DND-41 (cell line): ENCODE measurements around the gene EPHA3.

Experiments used
- ATAC-seq: fragments of 200-7000 bp; cut with Tn5 transposase; 3 replicates; pipeline ENCODE4 v1.9.1; 2021; ENCODE audit warnings: low read depth; ENCODE audit not compliant: insufficient read depth
- DNase-seq: peaks from one replicate; pipeline ENCODE4 v3.0.0-alpha.2; 2020
- H2AFZ ChIP-seq: 2 replicates; pipeline ENCODE4 v1.6.0; 2012; ENCODE audit warnings: low read depth, low read length
- H3K27ac ChIP-seq: 2 replicates; pipeline ENCODE4 v1.5.1; 2012; ENCODE audit warnings: low read length, inconsistent platforms
- H3K27me3 ChIP-seq: fragments of 200-600 bp; sonication (generic); 2 replicates; pipeline ENCODE4 v1.6.0; 2012; ENCODE audit warnings: low read length, mild to moderate bottlenecking, inconsistent platforms; ENCODE audit not compliant: insufficient read depth, poor library complexity
- H3K36me3 ChIP-seq: 2 replicates; pipeline ENCODE4 v1.5.1; 2012; ENCODE audit warnings: low read length, inconsistent platforms; ENCODE audit not compliant: insufficient read depth
- H3K4me1 ChIP-seq: 2 replicates; pipeline ENCODE4 v1.5.1; 2012; ENCODE audit warnings: mild to moderate bottlenecking, low read length; ENCODE audit not compliant: insufficient read depth
- H3K4me2 ChIP-seq: 2 replicates; pipeline ENCODE4 v1.6.0; 2012; ENCODE audit warnings: mild to moderate bottlenecking, moderate library complexity, low read length, inconsistent platforms; ENCODE audit not compliant: insufficient read depth
- H3K4me3 ChIP-seq, 2 experiments: fragments of 200-600 bp in 1 of 2; shearing (Covaris generic) in 1 of 2; 2 replicates each; pipeline ENCODE4 v1.5.1; 2012 to 2016; ENCODE audit warnings: inconsistent platforms in 2 of 2, low read length in 2 of 2, mild to moderate bottlenecking in 2 of 2, low read depth in 1 of 2, moderate library complexity in 1 of 2
- H3K79me2 ChIP-seq: 2 replicates; pipeline ENCODE4 v1.6.0; 2012; ENCODE audit warnings: low read length, inconsistent platforms; ENCODE audit not compliant: insufficient read depth
- H3K9ac ChIP-seq: 2 replicates; pipeline ENCODE4 v1.6.0; 2012; ENCODE audit warnings: low read depth, mild to moderate bottlenecking, inconsistent platforms, low read length, moderate library complexity
- H3K9me3 ChIP-seq: 2 replicates; pipeline ENCODE4 v1.5.1; 2012; ENCODE audit warnings: low read length, moderate library complexity, mild to moderate bottlenecking, inconsistent platforms; ENCODE audit not compliant: insufficient read depth, severe bottlenecking
- H4K20me1 ChIP-seq: 2 replicates; pipeline ENCODE4 v1.6.0; 2012; ENCODE audit warnings: low read length; ENCODE audit not compliant: insufficient read depth
- CTCF ChIP-seq: IDR thresholded peaks from 2 replicates; pipeline ENCODE4 v1.5.1; 2012; ENCODE audit warnings: borderline replicate concordance, low read length, moderate library complexity, mild to moderate bottlenecking; ENCODE audit not compliant: poor library complexity, severe bottlenecking; ENCODE audit errors: extremely low read depth
- EZH2 ChIP-seq: IDR thresholded peaks from 3 replicates; pipeline ENCODE4 v1.6.1; 2012; ENCODE audit warnings: borderline replicate concordance, low read depth, mild to moderate bottlenecking, moderate library complexity, low read length, inconsistent platforms; ENCODE audit not compliant: severe bottlenecking

EPHA3 gene

GRCh38 chr3:89300981-89301380, 193.6 kb downstream of the EPHA3 start:
- ATAC-seq (no peak), DNase-seq (no peak)
- Histone ChIP-seq H3K27ac (no peak overlapping the region), H3K4me2 (no peak overlapping the region), H3K4me3 (no peak overlapping the region), H2AFZ (no peak overlapping the region), H3K79me2 (no peaks in the 10 kb centered on the region), H3K4me1 (no peaks in the 10 kb centered on the region; the same call in 1 of the 2 replicates), H3K27me3 (no peaks in the 10 kb centered on the region), H3K9me3 (no peaks in the 10 kb centered on the region), H4K20me1 (no peaks in the 10 kb centered on the region), H3K9ac (no peak overlapping the region), H3K36me3 (no peaks in the 10 kb centered on the region)
- no peak for TF ChIP-seq CTCF
- TF ChIP-seq EZH2 = no peak

GRCh38 chr3:89303701-89304100, 196.3 kb downstream of the EPHA3 start:
- Histone ChIP-seq H3K27ac (no peak overlapping the region), H3K9ac (no peak overlapping the region), H4K20me1 (no peaks in the 10 kb centered on the region), H3K4me2 (no peak overlapping the region), H3K79me2 (no peaks in the 10 kb centered on the region), H3K4me1 (no peaks in the 10 kb centered on the region; the same call in 1 of the 2 replicates), H3K36me3 (no peaks in the 10 kb centered on the region), H3K27me3 (no peaks in the 10 kb centered on the region), H3K4me3 (no peak overlapping the region), H3K9me3 (no peaks in the 10 kb centered on the region), H2AFZ (no peak overlapping the region)
- no peak for DNase-seq
- no peak for ATAC-seq
- TF ChIP-seq EZH2 = no peak
- no peak for TF ChIP-seq CTCF

- Histone ChIP-seq H3K79me2 (no peaks in the 10 kb centered on the region), H3K4me3 (no peak overlapping the region), H3K9ac (no peak overlapping the region), H3K27me3 (no peaks in the 10 kb centered on the region), H3K9me3 (no peaks in the 10 kb centered on the region), H3K4me1 (no peaks in the 10 kb centered on the region), H3K4me2 (no peak overlapping the region), H2AFZ (no peak overlapping the region), H3K27ac (no peak overlapping the region), H4K20me1 (no peaks in the 10 kb centered on the region), H3K36me3 (no peaks in the 10 kb centered on the region)
- DNase-seq (no peak), ATAC-seq (no peak)
- TF ChIP-seq CTCF = no peak
- no peak for TF ChIP-seq EZH2
Observed at GRCh38 chr3:89306540-89306939, 199.1 kb downstream of the EPHA3 start.

- Histone ChIP-seq H3K4me3 (no peak overlapping the region), H3K79me2 (no peaks in the 10 kb centered on the region), H4K20me1 (no peaks in the 10 kb centered on the region), H3K27me3 (no peaks in the 10 kb centered on the region), H3K4me2 (no peak overlapping the region), H3K36me3 (no peaks in the 10 kb centered on the region), H3K9me3 (no peaks in the 10 kb centered on the region), H3K27ac (no peak overlapping the region), H2AFZ (no peak overlapping the region), H3K9ac (no peak overlapping the region), H3K4me1 (no peaks in the 10 kb centered on the region)
- DNase-seq (no peak), ATAC-seq (no peak)
- TF ChIP-seq EZH2 (no peak), CTCF (no peak)
Observed at GRCh38 chr3:89311581-89311980, 204.2 kb downstream of the EPHA3 start.
